GM19397 (cell line): Measurements from ENCODE around the gene FGD4.
A peak's percentile ranks its signal among the peaks of the same experiment; 100 is the strongest.

Experiments used
- ATAC-seq: cut with Tn5 transposase; IDR thresholded peaks from one replicate; pipeline ENCODE4 v1.9.1; 2021; ENCODE audit warnings: mild to moderate bottlenecking, moderate library complexity; ENCODE audit not compliant: unreplicated experiment

The FGD4 gene

DNA sequence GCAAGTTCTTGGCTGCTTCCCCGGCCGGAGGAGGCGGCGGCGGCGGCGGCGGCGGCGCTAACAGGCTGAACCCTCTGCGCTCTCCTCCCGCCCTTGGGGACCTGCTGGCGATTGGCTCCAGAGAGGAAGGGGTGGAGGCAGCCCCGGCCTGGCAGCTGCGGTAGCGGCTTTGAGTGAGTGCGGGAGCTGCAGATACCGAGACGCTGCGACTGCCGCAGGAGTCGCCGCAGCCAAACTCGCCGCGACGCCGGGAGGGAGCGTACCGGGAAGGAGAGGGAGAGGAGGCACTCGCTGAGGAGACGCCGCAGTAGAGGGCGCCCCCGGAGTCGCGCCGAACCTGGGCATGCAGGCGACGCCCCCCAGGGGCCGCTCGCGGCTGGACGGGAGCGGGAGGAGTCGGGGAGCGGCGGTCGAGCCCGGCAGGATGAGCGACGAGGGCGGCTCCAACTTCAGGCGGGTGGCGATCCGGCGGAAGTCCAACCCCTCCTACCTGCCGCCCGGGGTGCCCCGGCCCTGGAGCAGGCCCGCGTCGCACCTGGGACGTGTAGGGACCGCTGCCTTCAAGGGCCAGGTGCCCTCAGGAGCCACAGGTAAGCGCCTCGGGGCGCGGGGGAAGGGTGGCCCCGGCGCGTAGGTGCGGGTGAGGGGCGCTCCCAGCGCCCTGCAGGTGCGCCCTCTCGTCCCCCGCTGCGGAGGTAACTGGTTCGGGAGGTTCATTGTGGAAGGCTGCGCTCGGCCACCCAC, at the start of gene FGD4:
TSS of gene FGD4 (plus strand) at position 189 of the 744 bp plus-strand sequence.
- peak; percentile 90 for ATAC-seq

- no peak for ATAC-seq
These were observed 45.8 kb upstream of the FGD4 start for GRCh38 chr12:32353540-32353939.

DNA sequence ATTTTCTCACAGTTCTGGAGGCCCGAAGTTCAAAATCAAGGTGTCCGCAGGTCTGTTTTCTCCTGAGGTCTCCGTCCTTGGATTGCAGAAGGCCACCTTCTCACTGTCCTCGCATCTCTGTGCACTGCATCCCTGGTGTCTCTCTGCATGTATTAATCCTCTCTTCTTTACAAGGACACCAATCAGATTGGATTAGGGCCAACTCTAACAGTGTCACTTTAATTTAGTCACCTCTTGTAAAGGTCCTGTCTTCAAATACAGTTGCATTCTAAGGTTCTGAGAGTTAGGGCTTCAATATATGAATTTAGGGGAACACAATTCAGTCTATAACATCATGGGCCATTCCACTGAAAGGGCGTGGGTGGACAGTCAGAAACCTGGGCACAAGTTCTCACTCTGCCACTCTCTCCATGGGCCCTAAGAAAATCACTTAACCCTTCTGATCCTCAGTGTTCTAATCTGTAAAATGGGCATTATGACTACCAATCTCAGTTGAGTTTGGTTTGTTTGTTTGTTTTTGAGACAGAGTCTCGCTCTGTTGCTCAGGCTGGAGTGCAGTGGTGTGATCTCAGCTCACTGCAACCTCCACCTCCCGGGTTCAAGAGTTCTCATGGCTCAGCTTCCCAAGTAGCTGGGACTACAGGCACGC, 41.6 kb upstream of the FGD4 start:
- ATAC-seq, result no peak

GRCh38 chr12:32360956-32361355, 38.4 kb upstream of the FGD4 start:
- ATAC-seq, result no peak

DNA sequence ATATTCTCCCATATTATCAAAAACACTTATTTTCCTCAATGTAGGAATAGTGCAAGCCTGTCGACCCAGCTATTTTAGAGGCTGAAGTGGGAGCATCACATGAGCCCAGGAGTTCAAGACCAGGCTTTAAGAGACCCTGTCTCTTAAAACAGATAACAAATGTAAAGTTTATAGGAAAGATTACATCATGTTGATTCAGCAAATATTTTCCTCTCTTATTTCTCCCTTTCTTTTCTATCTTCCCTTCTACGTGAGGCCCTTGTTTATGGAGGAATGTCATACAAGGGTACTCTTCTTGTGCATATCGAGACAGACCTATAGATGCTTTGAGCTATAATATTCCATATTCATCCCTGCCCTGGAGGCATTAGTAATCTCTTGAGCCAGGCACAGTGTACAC, 36.5 kb upstream of the FGD4 start:
- ATAC-seq, result no peak

GRCh38 chr12:32365473-32366064, 33.8 kb upstream of the FGD4 start:
- no peak for ATAC-seq

DNA sequence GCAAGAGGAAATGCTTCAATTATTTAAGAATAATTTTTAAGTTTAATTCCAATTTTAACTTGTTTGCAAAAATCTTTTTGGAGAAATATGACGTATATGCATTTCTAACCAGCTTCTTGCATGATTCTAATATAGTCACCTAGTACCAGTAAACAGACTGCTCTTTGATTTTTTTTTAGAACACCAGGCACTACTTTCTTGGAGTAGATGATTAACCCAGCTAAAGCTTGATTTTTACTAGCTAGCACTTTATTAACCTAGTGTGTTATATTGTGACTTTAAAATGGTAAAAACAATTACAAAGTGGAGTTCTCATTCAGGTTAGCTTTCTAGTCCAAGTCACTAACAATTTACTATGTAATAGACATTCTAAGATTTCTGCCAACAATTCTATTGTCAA, 32.6 kb upstream of the FGD4 start:
- ATAC-seq, result no peak

GRCh38 chr12:32367381-32367780, 32.0 kb upstream of the FGD4 start:
- ATAC-seq, result no peak

- no peak for ATAC-seq
These were observed 30.2 kb upstream of the FGD4 start for GRCh38 chr12:32369202-32369601.

- no peak for ATAC-seq
These were observed 21.9 kb upstream of the FGD4 start for GRCh38 chr12:32377344-32378055.

DNA sequence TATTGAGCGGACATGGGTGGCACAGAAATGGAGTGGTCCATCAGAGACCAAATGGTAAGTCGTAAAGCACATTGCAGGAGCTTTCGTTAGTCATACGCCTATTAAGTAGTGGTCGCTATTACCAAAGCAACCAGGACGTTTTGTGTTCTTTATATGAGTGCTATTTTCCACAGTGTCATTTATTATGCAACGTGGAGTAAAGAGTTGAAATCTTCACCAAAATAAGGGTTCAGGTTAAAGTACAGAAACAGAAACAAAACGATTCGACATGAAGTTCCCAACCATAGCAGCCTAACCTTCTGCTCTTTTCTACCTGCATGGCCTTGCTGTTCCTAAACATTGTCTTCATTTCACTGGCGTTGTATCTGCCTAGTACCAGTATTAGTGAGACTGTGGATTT, 20.1 kb upstream of the FGD4 start:
- no peak for ATAC-seq

- no peak for ATAC-seq
These were observed 19.7 kb upstream of the FGD4 start for GRCh38 chr12:32379667-32380066.

- no peak for ATAC-seq
These were observed 17.1 kb upstream of the FGD4 start for GRCh38 chr12:32382226-32382625.

DNA sequence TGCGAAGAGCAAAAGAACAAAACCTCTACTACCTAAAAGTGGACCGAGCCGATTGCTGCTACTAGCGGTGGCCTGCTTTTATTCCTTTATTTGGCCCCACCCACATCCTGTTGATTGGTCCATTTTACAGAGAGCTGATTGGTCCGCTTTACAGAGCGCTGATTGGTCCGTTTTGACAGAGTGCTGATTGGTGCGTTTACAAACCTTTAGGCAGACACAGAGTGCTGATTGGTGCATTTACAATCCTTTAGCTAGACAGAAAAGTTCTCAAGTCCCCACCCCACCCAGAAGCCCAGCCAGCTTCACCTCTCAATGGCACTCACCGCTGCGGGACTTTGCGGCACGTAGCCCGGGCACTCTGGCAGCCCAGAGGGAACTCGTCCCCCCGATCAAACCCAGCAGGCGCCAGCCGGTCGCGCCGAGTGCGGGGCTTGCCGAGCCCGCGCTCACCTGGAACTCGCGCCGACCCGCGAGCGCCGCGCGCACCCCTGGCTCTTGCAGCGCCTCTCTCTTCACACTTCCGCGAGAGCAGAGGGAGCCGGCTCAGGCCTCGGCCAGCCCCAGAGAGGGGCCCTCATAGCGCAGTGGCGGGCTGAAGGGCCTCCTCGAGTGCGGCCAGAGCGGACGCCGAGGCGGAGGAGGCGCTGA, 8.7 kb upstream of the FGD4 start:
- ATAC-seq, result no peak

DNA sequence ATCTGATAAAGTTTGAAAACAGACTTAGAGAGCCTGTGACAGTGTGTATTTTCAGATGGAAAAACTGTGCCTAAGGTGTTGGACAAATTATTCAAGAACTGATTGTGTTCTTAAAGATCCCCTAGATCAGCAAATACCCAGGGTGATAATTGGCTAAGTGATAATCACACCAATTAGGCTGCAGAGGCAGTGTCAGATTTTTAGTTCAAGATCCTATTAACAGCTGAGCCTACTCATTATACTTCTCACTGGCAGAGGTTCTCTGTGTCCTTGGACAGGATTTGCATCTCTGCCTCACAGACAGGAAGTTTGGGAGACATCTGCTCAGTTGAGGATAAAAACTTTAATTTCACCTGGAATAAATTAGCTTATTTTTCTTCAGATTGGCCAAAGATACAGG, 4.3 kb upstream of the FGD4 start:
- ATAC-seq, result no peak

GRCh38 chr12:32397696-32398095, 1.7 kb upstream of the FGD4 start:
- ATAC-seq, result no peak

DNA sequence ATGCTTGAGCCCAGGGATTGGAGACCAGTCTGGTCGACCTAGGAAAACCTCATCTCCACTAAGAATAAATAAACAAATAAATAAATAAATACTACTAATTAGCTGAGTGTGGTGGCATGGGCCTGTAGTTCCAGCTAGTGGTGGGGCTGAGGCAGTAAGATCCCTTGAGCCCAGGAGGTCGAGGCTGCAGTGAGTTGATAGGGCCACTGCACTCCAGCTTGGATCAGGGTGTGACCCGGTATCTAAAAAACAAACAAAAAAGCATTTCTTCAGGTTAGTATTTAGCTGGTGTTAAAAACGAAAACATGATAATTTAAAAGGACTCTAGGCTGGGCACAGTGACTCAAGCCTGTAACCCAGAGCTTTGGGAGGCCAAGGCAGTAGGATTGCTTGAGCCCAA, 1.2 kb upstream of the FGD4 start:
- ATAC-seq, result no peak

- ATAC-seq, result peak; percentile 4
These were observed 465 bp upstream of the FGD4 start for GRCh38 chr12:32398816-32399369.

- no peak for ATAC-seq
These were observed 835 bp downstream of the FGD4 start for GRCh38 chr12:32400114-32400672.

- ATAC-seq, result no peak
These were observed 1.5 kb downstream of the FGD4 start for GRCh38 chr12:32400866-32401265.

DNA sequence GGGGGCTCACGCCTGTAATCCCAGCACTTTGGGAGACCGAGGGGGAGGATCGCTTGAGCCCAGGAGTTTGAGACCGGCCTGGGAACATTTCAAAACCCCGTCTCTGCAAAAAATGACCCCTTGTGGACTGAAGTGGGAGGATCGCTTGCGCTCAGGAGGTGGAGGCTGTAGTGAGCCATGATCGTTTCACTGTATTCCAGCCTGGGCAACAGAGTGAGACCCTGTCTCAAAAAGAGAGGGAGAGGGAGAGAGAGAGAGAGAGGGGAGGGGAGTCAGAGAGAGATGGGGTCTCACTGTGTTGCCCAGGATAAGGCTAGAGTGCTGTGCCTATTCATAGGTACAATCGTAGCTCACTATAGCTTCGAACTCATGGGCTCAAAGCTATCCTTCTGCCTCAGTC, 2.8 kb downstream of the FGD4 start:
- ATAC-seq, result no peak
